Sigmoid colon (tissue), 4 donors: Measurements from ENCODE around the gene POU6F2.

Source experiments
- EP300 ChIP-seq, 4 donors: sonication (generic); formaldehyde crosslinking; IDR thresholded peaks; one replicate each; pipeline ENCODE4 v1.6.1; 2017; ENCODE audit warnings: antibody characterized with exemption in 4 of 4
- POLR2A ChIP-seq, 2 donors: fragments of 450-650 bp; IDR thresholded peaks; one replicate each; pipeline ENCODE4 v1.6.1; 2016; ENCODE audit warnings: antibody characterized with exemption in 2 of 2, mild to moderate bottlenecking in 2 of 2, moderate library complexity in 2 of 2
- TF ChIP-seq, protein P1 (sequence below), 4 experiments: fragments of 450-650 bp in 3 of 4; fragments of 200-600 bp in 1 of 4; IDR thresholded peaks; one replicate each; pipeline ENCODE4 v1.5.1; 2016 to 2019; ENCODE audit warnings: antibody characterized with exemption in 4 of 4, mild to moderate bottlenecking in 3 of 4, moderate library complexity in 2 of 4

DNA sequence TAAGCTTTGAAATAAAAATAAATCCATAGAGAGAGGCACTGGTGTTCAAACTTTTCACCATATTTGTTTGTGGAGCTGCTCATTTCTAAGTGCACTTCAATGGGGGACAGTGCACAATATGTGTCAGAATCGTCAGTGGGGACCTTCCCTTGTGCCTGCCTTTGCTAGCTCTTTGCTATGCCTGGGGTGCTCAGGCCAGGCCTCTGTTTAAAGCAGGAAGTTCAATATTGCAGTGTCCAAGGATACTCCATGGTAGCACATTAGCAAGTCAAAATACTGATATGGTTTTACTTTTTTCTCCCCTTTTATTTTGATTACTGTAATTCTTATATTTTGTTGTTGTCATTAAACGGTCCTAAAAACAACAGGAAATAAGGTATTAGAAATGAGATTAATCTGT, 113.4 kb downstream of the POU6F2 start:
- TF ChIP-seq, protein P1, sequence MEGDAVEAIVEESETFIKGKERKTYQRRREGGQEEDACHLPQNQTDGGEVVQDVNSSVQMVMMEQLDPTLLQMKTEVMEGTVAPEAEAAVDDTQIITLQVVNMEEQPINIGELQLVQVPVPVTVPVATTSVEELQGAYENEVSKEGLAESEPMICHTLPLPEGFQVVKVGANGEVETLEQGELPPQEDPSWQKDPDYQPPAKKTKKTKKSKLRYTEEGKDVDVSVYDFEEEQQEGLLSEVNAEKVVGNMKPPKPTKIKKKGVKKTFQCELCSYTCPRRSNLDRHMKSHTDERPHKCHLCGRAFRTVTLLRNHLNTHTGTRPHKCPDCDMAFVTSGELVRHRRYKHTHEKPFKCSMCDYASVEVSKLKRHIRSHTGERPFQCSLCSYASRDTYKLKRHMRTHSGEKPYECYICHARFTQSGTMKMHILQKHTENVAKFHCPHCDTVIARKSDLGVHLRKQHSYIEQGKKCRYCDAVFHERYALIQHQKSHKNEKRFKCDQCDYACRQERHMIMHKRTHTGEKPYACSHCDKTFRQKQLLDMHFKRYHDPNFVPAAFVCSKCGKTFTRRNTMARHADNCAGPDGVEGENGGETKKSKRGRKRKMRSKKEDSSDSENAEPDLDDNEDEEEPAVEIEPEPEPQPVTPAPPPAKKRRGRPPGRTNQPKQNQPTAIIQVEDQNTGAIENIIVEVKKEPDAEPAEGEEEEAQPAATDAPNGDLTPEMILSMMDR (IDR thresholded peaks at IDR 0.05): no peak
- TF ChIP-seq POLR2A (IDR thresholded peaks at IDR 0.05) (no peak), EP300 (IDR thresholded peaks at IDR 0.05) (no peak)
